Astrocyte (in vitro differentiated cells and primary cell): ENCODE data around the gene MACROH2A1. TPM values are rescaled to one million over a fixed set of nuclear protein-coding genes. Genes with fewer than 3 reads are reported as not detected.

ENCODE experiments used
- DNase-seq: peaks from one replicate; pipeline ENCODE4 v3.0.0-alpha.2; 2010; ENCODE audit warnings: low read depth
- FAIRE-seq: peaks from 2 replicates; lab custom pipeline; 2011; peaks lifted over from hg19 to GRCh38; lab: Jason Lieb, UNC
- H2AFZ ChIP-seq: 2 replicates; pipeline ENCODE4 v1.6.0; 2012; ENCODE audit warnings: low read depth, low read length, inconsistent platforms
- H3K27ac ChIP-seq: 2 replicates; pipeline ENCODE4 v1.5.1; 2011; ENCODE audit warnings: low read depth, low read length, inconsistent platforms
- H3K27me3 ChIP-seq: 2 replicates; pipeline ENCODE4 v1.6.0; 2011; ENCODE audit warnings: low read length, inconsistent platforms; ENCODE audit not compliant: insufficient read depth
- H3K36me3 ChIP-seq: 2 replicates; pipeline ENCODE4 v1.5.1; 2011; ENCODE audit warnings: low read length, inconsistent platforms; ENCODE audit not compliant: insufficient read depth
- H3K4me1 ChIP-seq: 2 replicates; pipeline ENCODE4 v1.5.1; 2011; ENCODE audit warnings: low read length, inconsistent platforms; ENCODE audit not compliant: insufficient read depth
- H3K4me2 ChIP-seq: 2 replicates; pipeline ENCODE4 v1.6.0; 2012; ENCODE audit warnings: low read length, inconsistent platforms
- H3K4me3 ChIP-seq: 2 replicates; pipeline ENCODE4 v1.5.1; 2011; ENCODE audit warnings: low read depth, mild to moderate bottlenecking, low read length, inconsistent platforms; ENCODE audit not compliant: insufficient read depth
- H3K79me2 ChIP-seq: 2 replicates; pipeline ENCODE4 v1.6.0; 2012; ENCODE audit warnings: mild to moderate bottlenecking, low read length, inconsistent platforms; ENCODE audit not compliant: insufficient read depth
- H3K9ac ChIP-seq: 2 replicates; pipeline ENCODE4 v1.6.0; 2012; ENCODE audit warnings: mild to moderate bottlenecking, low read length, inconsistent platforms
- H3K9me3 ChIP-seq: 2 replicates; pipeline ENCODE4 v1.5.1; 2012; ENCODE audit warnings: low read depth, mild to moderate bottlenecking, low read length, inconsistent platforms; ENCODE audit not compliant: insufficient read depth
- H4K20me1 ChIP-seq: 2 replicates; pipeline ENCODE4 v1.6.0; 2012; ENCODE audit warnings: low read length, inconsistent platforms; ENCODE audit not compliant: insufficient read depth
- H3K27ac Mint-ChIP-seq: one replicate; pipeline ENCODE4 v1.8.0; 2021; ENCODE audit warnings: mild to moderate bottlenecking, mixed read lengths; ENCODE audit not compliant: unreplicated experiment
- H3K27me3 Mint-ChIP-seq: one replicate; pipeline ENCODE4 v1.8.0; 2021; ENCODE audit warnings: low read depth, mixed read lengths; ENCODE audit not compliant: unreplicated experiment
- H3K36me3 Mint-ChIP-seq: one replicate; pipeline ENCODE4 v1.8.0; 2021; ENCODE audit warnings: low read depth, mixed read lengths; ENCODE audit not compliant: unreplicated experiment
- H3K4me1 Mint-ChIP-seq: one replicate; pipeline ENCODE4 v1.8.0; 2021; ENCODE audit warnings: low read depth, mixed read lengths; ENCODE audit not compliant: unreplicated experiment
- H3K4me3 Mint-ChIP-seq: one replicate; pipeline ENCODE4 v1.8.0; 2021; ENCODE audit warnings: mild to moderate bottlenecking, moderate library complexity, mixed read lengths; ENCODE audit not compliant: unreplicated experiment
- H3K9me3 Mint-ChIP-seq: one replicate; pipeline ENCODE4 v1.8.0; 2021; ENCODE audit warnings: mild to moderate bottlenecking, mixed read lengths; ENCODE audit not compliant: unreplicated experiment
- EZH2 ChIP-seq: IDR thresholded peaks from 2 replicates; pipeline ENCODE4 v1.6.1; 2012; ENCODE audit warnings: mild to moderate bottlenecking, low read length, inconsistent platforms; ENCODE audit not compliant: insufficient read depth
- total RNA-seq: library from RNA; stranded (reverse); gene quantifications from 2 replicates; pipeline ENCODE4 v1.2.1, GENCODE V29; 2021
- TF ChIP-seq, protein P1 (sequence below): IDR thresholded peaks from 2 replicates; pipeline ENCODE4 v1.5.1; 2011; ENCODE audit warnings: low read depth, mild to moderate bottlenecking, inconsistent platforms, low read length, moderate library complexity; ENCODE audit not compliant: insufficient read depth

MACROH2A1 gene
- total RNA-seq, 1 donor from 2014 or later = 143 TPM

GRCh38 chr5:135372654-135373381 lies 26.2 kb downstream of the MACROH2A1 start:
- H3K36me3 ChIP-seq = peaks cover 28% of the 10 kb centered on the region
- H3K4me2 ChIP-seq = no peak overlapping the region
- Mint-ChIP-seq H3K9me3 (no peaks in the 10 kb centered on the region), H3K36me3 (peaks cover 38% of the 10 kb centered on the region), H3K27me3 (no peaks in the 10 kb centered on the region), H3K4me3 (no peak overlapping the region), H3K4me1 (peaks cover 18% of the 10 kb centered on the region), H3K27ac (no peak overlapping the region)
- no peaks in the 10 kb centered on the region for H3K27me3 ChIP-seq
- H3K27ac ChIP-seq = no peak overlapping the region
- FAIRE-seq (no peak), DNase-seq (no peak)
- no peaks in the 10 kb centered on the region for H3K9me3 ChIP-seq
- H3K4me1 ChIP-seq = peaks cover 14% of the 10 kb centered on the region
- no peak overlapping the region for H3K4me3 ChIP-seq
- no peak for TF ChIP-seq EZH2
- TF ChIP-seq, protein P1, sequence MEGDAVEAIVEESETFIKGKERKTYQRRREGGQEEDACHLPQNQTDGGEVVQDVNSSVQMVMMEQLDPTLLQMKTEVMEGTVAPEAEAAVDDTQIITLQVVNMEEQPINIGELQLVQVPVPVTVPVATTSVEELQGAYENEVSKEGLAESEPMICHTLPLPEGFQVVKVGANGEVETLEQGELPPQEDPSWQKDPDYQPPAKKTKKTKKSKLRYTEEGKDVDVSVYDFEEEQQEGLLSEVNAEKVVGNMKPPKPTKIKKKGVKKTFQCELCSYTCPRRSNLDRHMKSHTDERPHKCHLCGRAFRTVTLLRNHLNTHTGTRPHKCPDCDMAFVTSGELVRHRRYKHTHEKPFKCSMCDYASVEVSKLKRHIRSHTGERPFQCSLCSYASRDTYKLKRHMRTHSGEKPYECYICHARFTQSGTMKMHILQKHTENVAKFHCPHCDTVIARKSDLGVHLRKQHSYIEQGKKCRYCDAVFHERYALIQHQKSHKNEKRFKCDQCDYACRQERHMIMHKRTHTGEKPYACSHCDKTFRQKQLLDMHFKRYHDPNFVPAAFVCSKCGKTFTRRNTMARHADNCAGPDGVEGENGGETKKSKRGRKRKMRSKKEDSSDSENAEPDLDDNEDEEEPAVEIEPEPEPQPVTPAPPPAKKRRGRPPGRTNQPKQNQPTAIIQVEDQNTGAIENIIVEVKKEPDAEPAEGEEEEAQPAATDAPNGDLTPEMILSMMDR = no peak
- no peak overlapping the region for H2AFZ ChIP-seq
- peaks cover 98% of the 10 kb centered on the region for H3K79me2 ChIP-seq
- H4K20me1 ChIP-seq = peaks cover 95% of the 10 kb centered on the region
- no peak overlapping the region for H3K9ac ChIP-seq

DNA sequence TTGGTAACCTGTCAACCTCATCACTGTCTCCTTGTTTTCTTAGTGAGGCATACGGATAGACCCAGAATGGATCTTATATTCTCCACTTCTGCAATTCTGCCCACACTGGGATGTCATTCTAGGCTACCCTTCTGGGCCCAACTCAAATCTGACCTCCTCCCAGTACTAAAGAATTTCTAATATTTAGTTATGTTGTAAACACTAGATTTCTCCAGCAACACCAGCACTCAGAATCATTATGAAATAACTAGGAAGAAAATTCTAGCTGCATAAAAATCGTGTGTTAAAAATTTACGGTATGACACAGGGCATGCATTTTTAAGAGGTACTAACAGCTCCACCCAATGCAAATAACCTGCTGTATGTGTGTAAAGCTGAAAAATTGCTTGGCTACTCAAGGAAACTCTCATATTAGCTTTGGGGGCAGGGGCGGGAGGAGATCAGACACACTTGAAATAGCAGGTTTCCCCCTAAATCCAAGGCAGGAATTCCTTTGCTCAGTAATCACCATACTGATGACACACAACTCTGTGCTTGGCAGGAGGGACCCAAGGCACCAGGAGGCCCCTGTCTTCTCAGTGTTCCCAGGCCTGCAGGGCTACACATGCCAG lies 27.3 kb downstream of the MACROH2A1 start:
- TF ChIP-seq EZH2 = no peak
- TF ChIP-seq, protein P1 = no peak
- Histone ChIP-seq H4K20me1 (peaks cover 95% of the 10 kb centered on the region), H3K9ac (no peak overlapping the region), H3K79me2 (peaks cover 95% of the 10 kb centered on the region), H3K4me2 (peak overlapping the region; percentile 41), H3K27ac (no peak overlapping the region), H3K4me1 (peaks cover 14% of the 10 kb centered on the region), H3K4me3 (no peak overlapping the region), H2AFZ (no peak overlapping the region), H3K9me3 (no peaks in the 10 kb centered on the region), H3K36me3 (peaks cover 35% of the 10 kb centered on the region), H3K27me3 (no peaks in the 10 kb centered on the region)
- peak overlapping the region; percentile 37 for H3K27ac Mint-ChIP-seq
- H3K4me3 Mint-ChIP-seq = no peak overlapping the region
- no peaks in the 10 kb centered on the region for H3K27me3 Mint-ChIP-seq
- peaks cover 38% of the 10 kb centered on the region for H3K36me3 Mint-ChIP-seq
- peak; percentile 41 for FAIRE-seq
- H3K9me3 Mint-ChIP-seq = no peaks in the 10 kb centered on the region
- H3K4me1 Mint-ChIP-seq = peaks cover 9% of the 10 kb centered on the region
- DNase-seq = peak; percentile 64

DNA sequence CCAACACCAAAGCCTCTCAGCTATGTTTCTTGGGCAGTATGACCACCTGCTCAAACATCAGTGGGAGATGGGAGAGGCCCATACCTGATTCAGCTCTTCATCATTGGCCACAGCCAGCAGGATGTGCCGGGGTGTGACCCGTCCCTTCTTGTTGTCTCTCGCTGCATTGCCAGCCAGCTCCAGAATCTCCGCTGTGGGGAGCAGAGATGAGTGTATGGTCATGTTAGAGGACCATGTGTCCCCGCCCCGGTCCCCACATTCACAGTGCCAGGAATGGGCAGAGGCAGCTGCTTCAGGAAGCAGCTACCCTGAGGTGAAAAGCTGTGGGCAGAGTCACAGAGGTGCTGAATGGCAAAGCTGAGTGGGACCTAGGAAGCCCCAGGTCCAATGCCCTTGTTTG lies 29.1 kb downstream of the MACROH2A1 start:
- H2AFZ ChIP-seq = no peak overlapping the region
- TF ChIP-seq, protein P1 = no peak
- TF ChIP-seq EZH2 = no peak
- H3K4me2 ChIP-seq = no peak overlapping the region
- Mint-ChIP-seq H3K27me3 (no peaks in the 10 kb centered on the region), H3K27ac (no peak overlapping the region), H3K36me3 (peaks cover 33% of the 10 kb centered on the region), H3K4me1 (peaks cover 9% of the 10 kb centered on the region), H3K9me3 (no peaks in the 10 kb centered on the region), H3K4me3 (no peak overlapping the region)
- FAIRE-seq = no peak
- no peaks in the 10 kb centered on the region for H3K27me3 ChIP-seq
- H3K9me3 ChIP-seq = no peaks in the 10 kb centered on the region
- H3K79me2 ChIP-seq = peaks cover 89% of the 10 kb centered on the region
- H3K9ac ChIP-seq = no peak overlapping the region
- peaks cover 29% of the 10 kb centered on the region for H3K36me3 ChIP-seq
- H3K4me1 ChIP-seq = peaks cover 14% of the 10 kb centered on the region
- DNase-seq = no peak
- H3K4me3 ChIP-seq = no peak overlapping the region
- H4K20me1 ChIP-seq = peaks cover 88% of the 10 kb centered on the region
- no peak overlapping the region for H3K27ac ChIP-seq
